ENCODE data around the gene MANSC4. TPM values are rescaled to one million over a fixed set of nuclear protein-coding genes. Genes with fewer than 3 reads are reported as not detected.

The MANSC4 gene
- total and polyA plus RNA-seq, 9 of the 15 experiments (the other 6 are each of a cell fraction or from before 2014, with no cell fraction given): not detected

- H3K4me2 ChIP-seq (ENCODE audit: insufficient read depth, low read length): no peak overlapping the region
- in situ Hi-C loops (cut with MboI): no loop called here
- no peak overlapping the region for H2AFZ ChIP-seq (ENCODE audit: low read depth, low read length)
- BruUV-seq (replicated peaks): no TSS peak
- no peaks in the 10 kb centered on the region for H3K9me1 ChIP-seq (ENCODE audit: control insufficient read depth, insufficient read depth, low read length)
- no peak overlapping the region for H3K9ac ChIP-seq (ENCODE audit: insufficient read depth in 1 of 2, low read depth in 2 of 2, low read length in 2 of 2)
- H3K4me1 ChIP-seq (replicated peaks in 1 of 2; ENCODE audit: control insufficient read depth in 2 of 2, insufficient read depth in 2 of 2, low read length in 2 of 2): no peaks in the 10 kb centered on the region; a peak in 1 of 5 replicates
- no peaks in the 10 kb centered on the region for H3K9me3 ChIP-seq (replicated peaks; ENCODE audit: control insufficient read depth, insufficient read depth, low read depth, low read length)
- ChIA-PET POLR2A (interaction anchor here (1.8 kb wide), 1 partner anchor 8 kb away, joined by 8 read pairs; the partner anchor contains the start of genes KLHL42 and MANSC4), CTCF (ENCODE audit: low intra/inter-chr PET ratio) (no interaction called here)
- ATAC-seq: no peak
- H3K79me2 ChIP-seq (ENCODE audit: control insufficient read depth, insufficient read depth, low read length): no peaks in the 10 kb centered on the region
- intact Hi-C loops (cut with micrococcal nuclease): no loop called here
- 12% methylated on average over 5 of the region's 5 CpGs for WGBS (ENCODE audit: insufficient coverage, low coverage, missing lambda C conversion rate)
- FAIRE-seq: no peak
- DNase-seq (ENCODE audit: extremely low read depth in 1 of 4, low spot score in 3 of 4): no peak
- H3K36me3 ChIP-seq (ENCODE audit: control insufficient read depth, insufficient read depth, low read length): no peaks in the 10 kb centered on the region
- H3K4me3 ChIP-seq: no peak overlapping the region
- no peaks in the 10 kb centered on the region for H3K27me3 ChIP-seq (ENCODE audit: control insufficient read depth in 2 of 2, insufficient read depth in 2 of 2, low read length in 2 of 2)
- no peak overlapping the region for H3K27ac ChIP-seq (ENCODE audit: extremely low read depth, low read depth, low read length)
- TF ChIP-seq CTBP1 (IDR thresholded peaks at IDR 0.05; ENCODE audit: borderline replicate concordance): no peak
- no peak for TF ChIP-seq ZNF780A (CRISPR knock-in tag; IDR thresholded peaks at IDR 0.05)
- no peak for TF ChIP-seq ZNF133 (CRISPR knock-in tag; IDR thresholded peaks at IDR 0.05)
- no peak for TF ChIP-seq ZZZ3 (IDR thresholded peaks at IDR 0.05)
- TF ChIP-seq, protein P1, sequence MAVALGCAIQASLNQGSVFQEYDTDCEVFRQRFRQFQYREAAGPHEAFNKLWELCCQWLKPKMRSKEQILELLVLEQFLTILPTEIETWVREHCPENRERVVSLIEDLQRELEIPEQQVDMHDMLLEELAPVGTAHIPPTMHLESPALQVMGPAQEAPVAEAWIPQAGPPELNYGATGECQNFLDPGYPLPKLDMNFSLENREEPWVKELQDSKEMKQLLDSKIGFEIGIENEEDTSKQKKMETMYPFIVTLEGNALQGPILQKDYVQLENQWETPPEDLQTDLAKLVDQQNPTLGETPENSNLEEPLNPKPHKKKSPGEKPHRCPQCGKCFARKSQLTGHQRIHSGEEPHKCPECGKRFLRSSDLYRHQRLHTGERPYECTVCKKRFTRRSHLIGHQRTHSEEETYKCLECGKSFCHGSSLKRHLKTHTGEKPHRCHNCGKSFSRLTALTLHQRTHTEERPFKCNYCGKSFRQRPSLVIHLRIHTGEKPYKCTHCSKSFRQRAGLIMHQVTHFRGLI (CRISPR knock-in tag; IDR thresholded peaks at IDR 0.05): no peak
- TF ChIP-seq, protein P2, sequence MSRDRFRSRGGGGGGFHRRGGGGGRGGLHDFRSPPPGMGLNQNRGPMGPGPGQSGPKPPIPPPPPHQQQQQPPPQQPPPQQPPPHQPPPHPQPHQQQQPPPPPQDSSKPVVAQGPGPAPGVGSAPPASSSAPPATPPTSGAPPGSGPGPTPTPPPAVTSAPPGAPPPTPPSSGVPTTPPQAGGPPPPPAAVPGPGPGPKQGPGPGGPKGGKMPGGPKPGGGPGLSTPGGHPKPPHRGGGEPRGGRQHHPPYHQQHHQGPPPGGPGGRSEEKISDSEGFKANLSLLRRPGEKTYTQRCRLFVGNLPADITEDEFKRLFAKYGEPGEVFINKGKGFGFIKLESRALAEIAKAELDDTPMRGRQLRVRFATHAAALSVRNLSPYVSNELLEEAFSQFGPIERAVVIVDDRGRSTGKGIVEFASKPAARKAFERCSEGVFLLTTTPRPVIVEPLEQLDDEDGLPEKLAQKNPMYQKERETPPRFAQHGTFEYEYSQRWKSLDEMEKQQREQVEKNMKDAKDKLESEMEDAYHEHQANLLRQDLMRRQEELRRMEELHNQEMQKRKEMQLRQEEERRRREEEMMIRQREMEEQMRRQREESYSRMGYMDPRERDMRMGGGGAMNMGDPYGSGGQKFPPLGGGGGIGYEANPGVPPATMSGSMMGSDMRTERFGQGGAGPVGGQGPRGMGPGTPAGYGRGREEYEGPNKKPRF (IDR thresholded peaks at IDR 0.05; ENCODE audit: low read depth, low read length): no peak
- TF ChIP-seq ATF1 (CRISPR knock-in tag; IDR thresholded peaks at IDR 0.05): no peak
- TF ChIP-seq ATF1 (tag; IDR thresholded peaks at IDR 0.05): no peak
- no peak for TF ChIP-seq XRCC3 (IDR thresholded peaks at IDR 0.05)
- no peak for TF ChIP-seq ARID3A (IDR thresholded peaks at IDR 0.05; ENCODE audit: borderline replicate concordance, low read depth, low read length)
- no peak for TF ChIP-seq ZNF609 (CRISPR knock-in tag; IDR thresholded peaks at IDR 0.05; ENCODE audit: borderline replicate concordance)
- no peaks in the 10 kb centered on the region for H4K20me1 ChIP-seq (replicated peaks; ENCODE audit: control insufficient read depth, insufficient read depth, low read length)
Observed at GRCh38 chr12:27772328-27773049, 7.5 kb downstream of the MANSC4 start.

All from K562 (cell line).